ENCODE data around the gene DARS1.

The DARS1 gene

GRCh38 chr2:135876066-135876711, 109.2 kb downstream of the DARS1 start, which contains the start of gene MCM6:
MCM6 (minus strand) TSS chr2:135876443; CDS start chr2:135876365, 78 bp downstream.
- FAIRE-seq, result peak; percentile 94

- FAIRE-seq, result no peak
Measured at GRCh38 chr2:135875491-135876065, 109.8 kb downstream of the DARS1 start.

- FAIRE-seq, result no peak
Measured at GRCh38 chr2:135874777-135875365, 110.6 kb downstream of the DARS1 start.

DNA sequence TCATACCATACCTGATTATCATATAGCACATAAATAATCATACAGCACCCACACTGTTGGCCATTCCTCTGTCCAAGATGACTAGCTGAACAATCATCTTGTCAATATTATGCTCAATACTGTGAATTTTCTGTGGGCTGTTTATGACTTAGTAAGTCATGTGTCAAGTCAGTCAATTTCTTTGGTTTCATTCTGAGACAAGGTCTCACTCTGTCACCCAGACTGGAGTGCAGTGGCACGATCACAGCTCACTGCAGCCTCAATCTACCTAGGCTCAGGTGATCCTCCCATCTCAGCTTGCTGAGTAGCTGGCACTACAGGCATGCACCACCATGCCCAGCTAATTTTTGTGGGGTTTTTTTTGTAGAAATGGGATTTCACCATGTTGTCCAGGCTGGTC, 114.9 kb downstream of the DARS1 start:
- no peak for FAIRE-seq

- no peak for FAIRE-seq
Measured at GRCh38 chr2:135863233-135863632, 122.2 kb downstream of the DARS1 start.

DNA sequence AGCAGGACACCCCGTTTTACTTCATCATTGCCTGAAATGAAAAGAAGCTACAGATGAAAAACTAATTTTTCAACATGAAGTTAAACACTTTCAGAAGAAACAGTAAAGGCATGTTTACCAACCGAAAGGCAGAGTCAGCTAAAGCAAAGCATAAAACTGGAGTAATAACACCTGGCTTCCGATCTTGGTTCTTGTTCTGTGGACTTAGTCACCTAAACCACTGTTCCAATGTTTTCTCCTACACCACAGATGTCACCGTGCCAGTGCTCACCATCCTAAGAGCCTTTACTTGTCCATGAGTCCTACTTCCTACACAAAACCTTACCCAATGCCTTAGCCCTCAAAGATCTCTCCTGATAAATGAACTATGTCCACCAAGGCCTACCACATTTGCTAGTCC, 122.7 kb downstream of the DARS1 start:
- FAIRE-seq, result no peak

All from endometrium (tissue), 2 donors.